Psoas muscle (tissue), 8 donors: ENCODE results near the gene TBRG1. TPM values are rescaled to one million over a fixed set of nuclear protein-coding genes. Genes with fewer than 3 reads are reported as not detected.
A peak's percentile ranks its signal among the peaks of the same experiment; 100 is the strongest.

Source experiments
- ATAC-seq, 4 donors: fragments of 200-7000 bp; cut with Tn5 transposase; one replicate each; pipeline ENCODE4 v1.9.1; 2020; ENCODE audit warnings: moderate library complexity in 3 of 4, mild to moderate bottlenecking in 2 of 4
- DNase-seq, 2 donors: peaks; one replicate each; pipeline ENCODE4 v3.0.0-alpha.2; 2020
- H3K27ac ChIP-seq: fragments of 200-600 bp; one replicate; pipeline ENCODE4 v1.8.0; 2022
- H3K27me3 ChIP-seq, 3 donors: fragments of 200-600 bp in 1 of 3; one replicate each; pipeline versions ENCODE4 v1.6.1 to v1.8.0; 2013 to 2022; ENCODE audit warnings: low read length in 2 of 3, mild to moderate bottlenecking in 2 of 3, moderate library complexity in 1 of 3; ENCODE audit not compliant: insufficient read depth in 3 of 3
- H3K36me3 ChIP-seq, 2 donors: fragments of 200-600 bp in 1 of 2; one replicate each; pipeline versions ENCODE4 v1.6.1 to v1.8.0; 2013 to 2022; ENCODE audit warnings: low read depth in 1 of 2, mild to moderate bottlenecking in 1 of 2, moderate library complexity in 1 of 2; ENCODE audit not compliant: insufficient read depth in 1 of 2
- H3K4me1 ChIP-seq: fragments of 200-600 bp; one replicate; pipeline ENCODE4 v1.8.0; 2022
- H3K4me3 ChIP-seq: fragments of 200-600 bp; one replicate; pipeline ENCODE4 v1.8.0; 2022; ENCODE audit warnings: mild to moderate bottlenecking
- H3K9me3 ChIP-seq: fragments of 200-600 bp; one replicate; pipeline ENCODE4 v1.8.0; 2022
- CTCF ChIP-seq: fragments of 200-600 bp; IDR thresholded peaks from one replicate; pipeline ENCODE4 v1.8.0; 2022; ENCODE audit warnings: antibody characterized with exemption
- WGBS, 3 donors: extraction: QIAGEN DNeasy Blood & Tissue Kit; methylation state at CpG; one replicate each; pipeline versions ENCODE4 v1.1.6 to v1.1.7; 2013; 5-methylcytosine and 5-hydroxymethylcytosine counted together
- intact Hi-C, 2 donors: fragments of 100-400 bp; cut with DNase I; formaldehyde crosslinking; loops; one replicate each; pipeline versions ENCODE4 v1.11.0 to v1.14.2; 2022
- polyA plus RNA-seq, 3 donors: library from polyadenylated mRNA; stranded (reverse); fragments of 200-250 nt; gene quantifications; one replicate each; pipeline ENCODE4 v1.2.3, GENCODE V29; 2013
- total RNA-seq, 4 donors: library from RNA; stranded (reverse); fragmentation: NEBNext Ultra II Directional in 2 of 4; extraction: Animal tissue kit (Norgen Biotek cat#: 25700) in 2 of 4; gene quantifications; one replicate each; pipeline versions ENCODE4 v1.2.1 to v1.2.4, GENCODE V29; 2021 to 2023
- donor health status: healthy with polysubstance abuse.
- donor health status: DM: no; HTN: no; CAD: no; lungs with moderate emphysema.
- donor health status: Bipolar disorder and iron deficiency.
- donor health status: healthy.
- donor health status: DM: yes; HTN: yes; CAD: no.
- donor health status: DM: no; HTN: no; CAD: no.
- donor health status: DM: no; HTN: no; CAD: no.
- donor health status: DM: yes; HTN: yes; CAD: no.

Gene TBRG1
- total and polyA plus RNA-seq, 7 donors: 24.2 to 99.3 (median 30.5) TPM

- Histone ChIP-seq H3K27me3 (no peaks in the 10 kb centered on the region), H3K4me3 (no peak overlapping the region), H3K27ac (no peak overlapping the region), H3K4me1 (no peaks in the 10 kb centered on the region), H3K9me3 (no peaks in the 10 kb centered on the region), H3K36me3 (peaks cover 7 to 50% of the 10 kb centered on the region in 2 donors)
- 82 to 86% (median 82%) methylated on average over 5 of the region's 5 CpGs for WGBS, 3 donors
- ATAC-seq: no peak
- TF ChIP-seq CTCF: no peak
- DNase-seq: no peak
- intact Hi-C loops: loop anchor here in 1 of 2 donors (5.0 kb wide), 1 partner anchor 197 kb away; no protein-coding TSS in a partner anchor
Observed at GRCh38 chr11:124640666-124641065, 18.0 kb downstream of the TBRG1 start.

- Histone ChIP-seq H3K4me3 (no peak overlapping the region), H3K9me3 (no peaks in the 10 kb centered on the region), H3K4me1 (no peaks in the 10 kb centered on the region), H3K27me3 (no peaks in the 10 kb centered on the region), H3K27ac (no peak overlapping the region), H3K36me3 (peaks cover 0 to 37% of the 10 kb centered on the region in 2 donors)
- no peak for TF ChIP-seq CTCF
- ATAC-seq: no peak
- DNase-seq: no peak
- intact Hi-C loops: loop anchor here in 1 of 2 donors (5.0 kb wide), 1 partner anchor 195 kb away; no protein-coding TSS in a partner anchor
- 86 to 92% (median 88%) methylated on average over 3 of the region's 3 CpGs for WGBS, 3 donors
Observed at GRCh38 chr11:124642628-124643027, 20.0 kb downstream of the TBRG1 start.

GRCh38 chr11:124643042-124643604 lies 20.5 kb downstream of the TBRG1 start:
- 79 to 88% (median 85%) methylated on average over 10 of the region's 10 CpGs for WGBS, 3 donors
- intact Hi-C loops: loop anchor here in 1 of 2 donors (5.0 kb wide), 1 partner anchor 194 kb away; no protein-coding TSS in a partner anchor
- ATAC-seq (no peak), DNase-seq (no peak)
- Histone ChIP-seq H3K27ac (no peak overlapping the region), H3K4me3 (no peak overlapping the region), H3K27me3 (no peaks in the 10 kb centered on the region), H3K9me3 (no peaks in the 10 kb centered on the region), H3K36me3 (peaks cover 0 to 37% of the 10 kb centered on the region in 2 donors), H3K4me1 (no peaks in the 10 kb centered on the region)
- TF ChIP-seq CTCF: no peak

DNA sequence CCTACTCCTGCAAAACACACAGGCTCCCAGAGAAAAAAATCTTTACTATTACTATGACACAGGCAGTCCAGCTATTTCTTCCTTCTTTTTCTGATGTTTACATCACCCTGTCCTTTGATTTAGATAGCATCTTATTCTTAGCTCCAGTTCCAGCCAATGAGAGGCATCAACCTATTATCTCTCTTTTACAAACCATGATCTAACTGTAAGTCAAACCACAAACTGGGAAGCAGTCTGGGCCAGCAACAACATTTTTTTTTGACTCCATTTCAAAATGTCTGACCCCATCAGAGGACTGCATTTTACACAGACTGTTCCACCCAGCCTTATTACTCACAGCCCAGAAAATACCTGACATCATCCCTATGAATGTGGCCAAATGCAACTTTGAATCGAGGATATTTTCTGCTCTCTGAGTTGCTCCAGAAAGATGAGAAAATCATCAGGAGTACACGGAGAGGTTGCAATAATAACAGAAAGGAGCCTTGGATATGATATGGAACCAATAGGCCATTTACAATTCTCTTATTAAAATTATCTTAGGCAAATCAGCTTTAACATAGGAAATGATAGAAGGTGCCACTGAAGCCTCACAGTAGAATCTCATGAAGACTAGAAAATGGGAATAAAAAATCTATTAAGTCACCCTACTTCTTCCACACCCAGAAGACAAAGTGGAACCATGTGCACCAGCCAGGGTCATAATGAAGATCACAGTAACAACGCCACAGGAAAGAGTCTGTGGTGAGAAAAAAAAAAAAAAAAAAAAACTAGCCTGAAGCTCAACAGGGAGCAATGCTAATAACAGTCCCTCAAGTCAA lies 21.2 kb downstream of the TBRG1 start:
- DNase-seq (no peak), ATAC-seq (peak; percentile 18 to 40 (median 32))
- TF ChIP-seq CTCF: no peak
- WGBS, 3 donors: 34 to 45% (median 35%) methylated on average over 3 of the region's 3 CpGs
- H3K27ac ChIP-seq: no peak overlapping the region
- H3K4me3 ChIP-seq: no peak overlapping the region
- intact Hi-C loops: loop anchor here in 1 of 2 donors (5.0 kb wide), 1 partner anchor 193 kb away; no protein-coding TSS in a partner anchor
- H3K4me1 ChIP-seq: no peaks in the 10 kb centered on the region
- no peaks in the 10 kb centered on the region for H3K27me3 ChIP-seq
- no peaks in the 10 kb centered on the region for H3K9me3 ChIP-seq
- peaks cover 0 to 30% of the 10 kb centered on the region in 2 donors for H3K36me3 ChIP-seq
